Ramos (cell line): Measurements from ENCODE around the gene ST6GAL1.

Experiments
- in situ Hi-C: fragments of 300-500 bp; cut with MboI; formaldehyde crosslinking; loops from one replicate; pipeline ENCODE4 v1.14.3; 2022; ENCODE audit warnings: low sequenced_read_pairs; ENCODE audit not compliant: unreplicated experiment

The ST6GAL1 gene

DNA sequence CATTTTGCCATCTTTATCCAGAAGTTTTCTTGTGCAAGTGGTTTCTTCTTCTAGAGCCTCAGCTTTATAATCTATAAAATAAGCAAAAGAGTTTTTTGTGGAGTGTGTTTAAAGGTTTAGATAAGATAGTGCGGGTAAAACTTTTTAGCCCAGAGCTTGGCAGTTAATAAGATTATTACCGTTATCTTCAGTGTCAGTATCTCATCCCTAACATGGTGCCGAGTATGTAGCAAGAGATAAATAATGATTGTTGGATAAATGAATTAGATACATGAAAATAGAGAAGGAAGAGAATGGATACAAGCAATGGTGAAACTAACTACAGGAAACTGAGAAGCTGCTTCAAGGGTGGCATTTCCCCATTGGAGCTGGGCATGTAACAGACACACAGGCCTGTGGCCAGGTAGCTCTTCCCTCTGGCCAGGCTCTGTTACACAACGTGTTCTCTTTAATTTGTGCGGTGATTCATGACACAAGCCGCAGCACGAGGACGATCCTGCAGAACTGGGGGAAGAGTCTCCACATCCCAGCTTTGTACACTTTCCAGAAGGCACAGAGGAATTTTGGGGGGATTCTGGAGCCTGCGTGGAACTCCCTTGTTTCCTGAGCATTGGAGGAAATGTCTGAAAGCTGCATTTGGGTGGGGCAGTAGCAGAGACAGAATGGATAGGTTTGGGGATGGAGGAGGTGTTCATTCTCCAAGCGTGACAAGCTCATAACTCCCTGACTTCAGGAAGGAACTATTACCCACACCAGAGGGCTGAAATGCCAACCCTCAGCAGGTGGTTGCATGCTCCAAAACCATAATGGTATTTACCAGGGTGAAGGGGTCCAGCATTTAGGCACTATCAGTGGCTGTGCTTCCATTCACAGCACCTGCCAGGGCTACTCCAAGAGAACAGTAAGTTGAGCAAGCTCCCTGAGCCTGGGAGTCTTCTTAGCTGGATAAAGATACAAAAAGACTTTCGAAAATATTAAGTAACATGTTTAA, 14.2 kb upstream of the ST6GAL1 start:
- in situ Hi-C loops, result no loop called here

GRCh38 chr3:186917512-186918312, 12.6 kb upstream of the ST6GAL1 start:
- in situ Hi-C loops, result no loop called here

DNA sequence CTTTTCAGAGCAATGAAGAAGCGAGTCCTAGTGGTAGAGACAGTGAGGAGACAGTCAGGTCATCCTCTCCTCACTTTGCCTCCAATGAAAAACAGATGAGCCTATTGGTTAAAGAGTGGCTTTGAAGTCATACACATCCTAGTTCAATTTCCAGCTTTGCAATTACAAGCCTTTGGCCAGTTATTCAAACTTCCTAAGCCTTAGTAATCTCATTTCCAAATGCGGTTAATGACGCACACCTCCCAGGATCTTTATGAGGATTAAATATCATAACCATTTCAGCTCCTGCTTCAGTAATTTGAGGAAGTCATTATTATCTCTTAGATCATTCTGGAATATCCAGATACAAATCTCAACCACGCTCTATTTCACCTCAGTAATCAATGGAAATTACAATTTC, 10.0 kb upstream of the ST6GAL1 start:
- in situ Hi-C loops, result no loop called here

DNA sequence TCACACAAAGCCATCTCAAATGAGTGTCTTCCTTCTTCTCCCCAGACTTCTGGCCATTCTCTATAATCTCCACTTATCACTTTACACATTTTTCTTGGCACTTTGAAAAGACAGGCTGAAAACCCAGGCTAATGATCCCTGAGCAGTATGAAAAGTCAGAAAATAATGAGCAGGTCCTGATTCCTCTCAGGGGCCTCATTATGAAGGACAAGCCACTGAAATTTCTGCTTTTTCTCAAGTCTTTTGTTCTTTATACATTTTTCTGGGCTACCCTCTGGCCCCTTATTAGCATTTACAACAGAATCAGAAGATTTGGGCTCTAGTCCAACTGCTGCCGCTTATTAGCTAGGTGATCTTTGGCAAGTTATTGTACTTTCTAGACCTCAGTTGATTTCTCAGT, 9.5 kb upstream of the ST6GAL1 start:
- in situ Hi-C loops, result no loop called here

DNA sequence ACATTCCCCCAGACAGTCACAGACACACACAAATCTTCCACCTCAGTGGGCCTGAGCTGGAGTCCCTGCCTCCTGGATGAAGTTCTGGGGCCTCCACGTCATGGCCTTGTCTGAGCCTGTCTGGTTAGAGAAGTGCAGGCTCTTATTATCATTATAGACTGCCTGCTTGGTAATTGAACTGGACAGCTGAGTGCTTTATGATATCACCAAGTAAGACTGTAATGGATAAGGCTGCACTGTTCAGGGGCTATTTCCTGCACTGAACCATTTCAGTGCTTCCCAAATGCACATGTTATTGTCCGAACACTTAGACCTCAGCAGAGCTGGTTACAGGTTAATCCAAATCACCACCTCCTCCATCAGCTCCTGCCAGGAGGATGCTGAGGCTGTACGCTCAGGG, 8.7 kb upstream of the ST6GAL1 start:
- in situ Hi-C loops, result no loop called here

- in situ Hi-C loops, result no loop called here
Measured at GRCh38 chr3:186922224-186922623, 8.1 kb upstream of the ST6GAL1 start.

GRCh38 chr3:186922790-186923189, 7.5 kb upstream of the ST6GAL1 start:
- in situ Hi-C loops, result no loop called here

DNA sequence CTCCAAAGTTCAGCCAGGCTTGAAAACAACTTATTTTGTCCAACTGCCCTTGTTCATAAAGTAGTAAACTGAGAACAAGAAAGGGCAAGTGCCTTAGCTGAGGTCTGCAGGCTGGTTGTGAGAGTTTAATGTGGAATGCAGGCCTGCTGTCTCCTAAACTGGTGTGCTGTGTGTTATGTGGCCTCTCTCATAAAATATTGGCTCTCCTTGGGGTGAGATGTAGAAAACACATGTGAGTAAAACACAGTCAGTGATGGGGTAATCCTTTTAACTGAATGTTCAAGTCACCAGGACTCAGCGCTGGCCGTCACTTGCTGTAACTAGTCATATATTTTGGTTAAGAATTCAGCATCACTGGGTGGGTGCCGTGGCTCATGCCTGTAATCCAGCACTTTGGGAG, 7.1 kb upstream of the ST6GAL1 start:
- in situ Hi-C loops, result no loop called here

GRCh38 chr3:186925826-186926225, 4.5 kb upstream of the ST6GAL1 start:
- in situ Hi-C loops, result no loop called here

- in situ Hi-C loops, result no loop called here
Measured at GRCh38 chr3:186929186-186929585, 1.1 kb upstream of the ST6GAL1 start.

DNA sequence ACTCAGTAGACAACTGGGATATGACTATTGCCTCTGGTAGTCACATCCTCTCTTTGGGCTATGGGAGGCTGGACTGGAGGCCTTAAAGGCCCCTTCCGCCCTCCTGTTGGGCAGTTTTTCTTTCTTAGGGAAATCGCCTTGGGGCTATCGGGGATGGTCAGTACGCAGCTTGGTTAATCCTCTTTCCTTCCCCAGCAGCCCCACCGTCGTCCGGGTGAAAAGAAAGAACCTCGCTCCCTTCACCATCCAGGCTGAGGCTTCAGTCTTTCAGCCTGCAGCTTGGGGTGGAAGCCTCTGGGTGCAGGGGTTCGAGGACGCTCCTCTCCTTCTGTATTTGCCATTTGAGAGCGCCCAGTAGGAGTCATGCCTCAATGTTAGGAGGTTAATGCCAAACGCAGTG, 641 bp upstream of the ST6GAL1 start:
- in situ Hi-C loops, result no loop called here

DNA sequence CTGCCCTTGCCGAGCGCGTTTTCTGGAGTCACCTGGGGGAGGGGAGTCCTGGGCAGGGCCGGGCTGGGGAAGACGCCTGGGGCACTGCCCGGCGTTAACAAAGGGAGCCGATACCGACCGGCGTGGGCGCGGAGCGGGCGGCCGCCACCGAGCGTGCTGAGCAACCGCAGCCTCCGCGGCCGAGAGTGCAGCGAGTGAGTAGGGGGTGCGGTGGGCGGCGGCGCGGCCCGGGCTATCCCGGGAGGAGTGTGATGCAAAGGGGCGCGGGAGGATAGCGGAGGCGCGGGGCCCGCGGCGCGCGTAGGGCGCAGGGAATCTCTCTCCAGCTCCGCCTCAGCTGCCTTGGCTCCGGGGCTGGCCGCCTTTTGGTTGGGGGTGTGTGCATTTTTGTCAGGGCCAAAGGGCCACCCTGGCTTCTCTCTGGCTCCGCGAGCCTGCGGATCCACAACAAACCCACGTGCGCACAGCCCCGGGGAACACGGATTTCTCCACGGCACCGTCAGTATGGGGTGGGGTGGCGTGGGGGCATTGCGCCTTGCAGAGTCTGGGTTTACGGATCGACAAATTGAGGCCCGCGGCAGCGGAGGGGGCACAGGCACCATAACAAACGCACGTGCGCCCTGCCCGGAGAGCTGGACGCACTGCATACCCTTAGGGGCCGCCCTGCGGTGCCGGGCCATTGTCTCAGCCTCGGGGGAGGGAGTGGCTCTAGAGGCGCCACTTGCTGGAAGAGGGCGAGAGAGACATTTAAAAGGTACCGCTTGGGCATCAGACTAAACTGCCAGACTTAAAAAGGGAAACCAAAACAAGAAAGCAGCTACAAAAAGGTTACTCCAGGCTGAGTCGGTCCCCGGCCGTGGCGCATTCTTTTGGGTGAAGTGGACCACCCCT, 560 bp downstream of the ST6GAL1 start:
- in situ Hi-C loops, result no loop called here

- in situ Hi-C loops, result no loop called here
Measured at GRCh38 chr3:186931532-186932280, 1.4 kb downstream of the ST6GAL1 start.

- in situ Hi-C loops, result no loop called here
Measured at GRCh38 chr3:186932281-186933181, 2.2 kb downstream of the ST6GAL1 start.

GRCh38 chr3:186933816-186934215, 3.5 kb downstream of the ST6GAL1 start:
- in situ Hi-C loops, result no loop called here

DNA sequence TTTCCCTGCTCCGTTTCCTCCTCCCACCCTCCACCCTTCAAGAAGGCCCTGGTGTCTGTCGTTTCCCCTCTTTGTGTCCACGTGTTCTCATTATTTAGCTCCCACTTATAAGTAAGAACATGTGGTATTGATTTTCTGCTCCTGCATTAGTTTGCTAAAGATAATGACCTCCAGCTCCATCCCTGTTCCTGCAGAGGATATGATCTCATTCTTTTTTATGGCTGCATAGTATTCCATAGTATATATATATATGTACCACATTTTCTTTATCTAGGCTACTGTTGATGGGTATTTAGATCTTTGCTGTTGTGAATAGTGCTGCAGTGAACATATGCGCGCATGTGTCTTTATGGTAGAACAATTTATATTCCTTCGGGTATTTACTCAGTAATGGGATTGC, 4.8 kb downstream of the ST6GAL1 start:
- in situ Hi-C loops, result no loop called here

- in situ Hi-C loops, result no loop called here
Measured at GRCh38 chr3:186937017-186937875, 6.9 kb downstream of the ST6GAL1 start.

GRCh38 chr3:186938716-186939115, 8.4 kb downstream of the ST6GAL1 start:
- in situ Hi-C loops, result no loop called here
